H1 (cell line): ENCODE results near the gene HELZ2. TPM values are rescaled to one million over a fixed set of nuclear protein-coding genes. Genes with fewer than 3 reads are reported as not detected.

Experiments used
- ASH2L ChIP-seq: fragments of 200-600, 300-600 bp; sonication (generic); IDR thresholded peaks from one replicate; pipeline ENCODE4 v1.7.1; 2017; ENCODE audit warnings: low read length
- BACH1 ChIP-seq: IDR thresholded peaks from 2 replicates; pipeline ENCODE4 v1.6.1; 2012; ENCODE audit warnings: low read length, improper control_type of control experiment
- CBX5 ChIP-seq: fragments of 300-800, 300-1000 bp; sonication (generic); IDR thresholded peaks from 2 replicates; pipeline ENCODE4 v1.7.1; 2016; ENCODE audit warnings: antibody characterized with exemption, low read length, low read depth
- CBX8 ChIP-seq: fragments of 300-800, 300-1000 bp; sonication (generic); IDR thresholded peaks from 2 replicates; pipeline ENCODE4 v1.7.1; 2016; ENCODE audit warnings: low read depth, low read length, borderline replicate concordance
- CREB1 ChIP-seq: IDR thresholded peaks from 2 replicates; pipeline ENCODE4 v1.6.1; 2012; ENCODE audit warnings: inconsistent platforms
- EZH2 ChIP-seq: fragments of 200-600 bp; sonication (generic); IDR thresholded peaks from 2 replicates; pipeline ENCODE4 v1.7.1; 2012; ENCODE audit warnings: low read depth, mild to moderate bottlenecking, moderate library complexity, low read length, inconsistent platforms; ENCODE audit not compliant: severe bottlenecking
- MAFK ChIP-seq: IDR thresholded peaks from 2 replicates; pipeline ENCODE4 v1.6.1; 2012; ENCODE audit warnings: low read depth, mild to moderate bottlenecking, improper control_type of control experiment, low read length
- NRF1 ChIP-seq: IDR thresholded peaks from 2 replicates; pipeline ENCODE4 v1.6.1; 2011; ENCODE audit warnings: mild to moderate bottlenecking, low read depth, low read length, improper control_type of control experiment
- SIRT6 ChIP-seq: IDR thresholded peaks from one replicate; pipeline ENCODE4 v1.7.1; 2012; ENCODE audit warnings: low read length, inconsistent platforms
- SP1 ChIP-seq: IDR thresholded peaks from 2 replicates; pipeline ENCODE4 v1.6.1; 2011; ENCODE audit warnings: low read depth, low read length
- polyA plus RNA-seq, 7 experiments: library from polyadenylated mRNA; depleted of rRNA in 3 of 7; stranded (reverse) in 5 of 7; unstranded in 2 of 7; fragments of >200 nt in 5 of 7; fragments of 200-250 nt in 2 of 7; gene quantifications; 1 replicate in 5 of 7; 2 replicates in 1 of 7; 4 replicates in 1 of 7; pipeline versions ENCODE4 v1.2.1 to v1.2.3, GENCODE V29; 2011 to 2013; ENCODE audit warnings: missing spikeins in 2 of 7, mixed read lengths in 2 of 7
- total RNA-seq: library from RNA; stranded (reverse); fragmentation: NEBNext Ultra II Directional; extraction: Animal tissue kit (Norgen Biotek cat#: 25700); gene quantifications from 2 replicates; pipeline ENCODE4 v1.2.1, GENCODE V29; 2021
- TF ChIP-seq, protein P1 (sequence below): fragments of 300-600 bp; sonication (generic); IDR thresholded peaks from 2 replicates; pipeline ENCODE4 v1.7.1; 2012; ENCODE audit warnings: low read length, moderate library complexity, mild to moderate bottlenecking, inconsistent platforms; ENCODE audit not compliant: insufficient replicate concordance

Gene HELZ2
- total and polyA plus RNA-seq, 2 of the 8 experiments (the other 6 are each of a cell fraction or from before 2014, with no cell fraction given) = 7.9 to 17.5 TPM

- TF ChIP-seq, protein P1, sequence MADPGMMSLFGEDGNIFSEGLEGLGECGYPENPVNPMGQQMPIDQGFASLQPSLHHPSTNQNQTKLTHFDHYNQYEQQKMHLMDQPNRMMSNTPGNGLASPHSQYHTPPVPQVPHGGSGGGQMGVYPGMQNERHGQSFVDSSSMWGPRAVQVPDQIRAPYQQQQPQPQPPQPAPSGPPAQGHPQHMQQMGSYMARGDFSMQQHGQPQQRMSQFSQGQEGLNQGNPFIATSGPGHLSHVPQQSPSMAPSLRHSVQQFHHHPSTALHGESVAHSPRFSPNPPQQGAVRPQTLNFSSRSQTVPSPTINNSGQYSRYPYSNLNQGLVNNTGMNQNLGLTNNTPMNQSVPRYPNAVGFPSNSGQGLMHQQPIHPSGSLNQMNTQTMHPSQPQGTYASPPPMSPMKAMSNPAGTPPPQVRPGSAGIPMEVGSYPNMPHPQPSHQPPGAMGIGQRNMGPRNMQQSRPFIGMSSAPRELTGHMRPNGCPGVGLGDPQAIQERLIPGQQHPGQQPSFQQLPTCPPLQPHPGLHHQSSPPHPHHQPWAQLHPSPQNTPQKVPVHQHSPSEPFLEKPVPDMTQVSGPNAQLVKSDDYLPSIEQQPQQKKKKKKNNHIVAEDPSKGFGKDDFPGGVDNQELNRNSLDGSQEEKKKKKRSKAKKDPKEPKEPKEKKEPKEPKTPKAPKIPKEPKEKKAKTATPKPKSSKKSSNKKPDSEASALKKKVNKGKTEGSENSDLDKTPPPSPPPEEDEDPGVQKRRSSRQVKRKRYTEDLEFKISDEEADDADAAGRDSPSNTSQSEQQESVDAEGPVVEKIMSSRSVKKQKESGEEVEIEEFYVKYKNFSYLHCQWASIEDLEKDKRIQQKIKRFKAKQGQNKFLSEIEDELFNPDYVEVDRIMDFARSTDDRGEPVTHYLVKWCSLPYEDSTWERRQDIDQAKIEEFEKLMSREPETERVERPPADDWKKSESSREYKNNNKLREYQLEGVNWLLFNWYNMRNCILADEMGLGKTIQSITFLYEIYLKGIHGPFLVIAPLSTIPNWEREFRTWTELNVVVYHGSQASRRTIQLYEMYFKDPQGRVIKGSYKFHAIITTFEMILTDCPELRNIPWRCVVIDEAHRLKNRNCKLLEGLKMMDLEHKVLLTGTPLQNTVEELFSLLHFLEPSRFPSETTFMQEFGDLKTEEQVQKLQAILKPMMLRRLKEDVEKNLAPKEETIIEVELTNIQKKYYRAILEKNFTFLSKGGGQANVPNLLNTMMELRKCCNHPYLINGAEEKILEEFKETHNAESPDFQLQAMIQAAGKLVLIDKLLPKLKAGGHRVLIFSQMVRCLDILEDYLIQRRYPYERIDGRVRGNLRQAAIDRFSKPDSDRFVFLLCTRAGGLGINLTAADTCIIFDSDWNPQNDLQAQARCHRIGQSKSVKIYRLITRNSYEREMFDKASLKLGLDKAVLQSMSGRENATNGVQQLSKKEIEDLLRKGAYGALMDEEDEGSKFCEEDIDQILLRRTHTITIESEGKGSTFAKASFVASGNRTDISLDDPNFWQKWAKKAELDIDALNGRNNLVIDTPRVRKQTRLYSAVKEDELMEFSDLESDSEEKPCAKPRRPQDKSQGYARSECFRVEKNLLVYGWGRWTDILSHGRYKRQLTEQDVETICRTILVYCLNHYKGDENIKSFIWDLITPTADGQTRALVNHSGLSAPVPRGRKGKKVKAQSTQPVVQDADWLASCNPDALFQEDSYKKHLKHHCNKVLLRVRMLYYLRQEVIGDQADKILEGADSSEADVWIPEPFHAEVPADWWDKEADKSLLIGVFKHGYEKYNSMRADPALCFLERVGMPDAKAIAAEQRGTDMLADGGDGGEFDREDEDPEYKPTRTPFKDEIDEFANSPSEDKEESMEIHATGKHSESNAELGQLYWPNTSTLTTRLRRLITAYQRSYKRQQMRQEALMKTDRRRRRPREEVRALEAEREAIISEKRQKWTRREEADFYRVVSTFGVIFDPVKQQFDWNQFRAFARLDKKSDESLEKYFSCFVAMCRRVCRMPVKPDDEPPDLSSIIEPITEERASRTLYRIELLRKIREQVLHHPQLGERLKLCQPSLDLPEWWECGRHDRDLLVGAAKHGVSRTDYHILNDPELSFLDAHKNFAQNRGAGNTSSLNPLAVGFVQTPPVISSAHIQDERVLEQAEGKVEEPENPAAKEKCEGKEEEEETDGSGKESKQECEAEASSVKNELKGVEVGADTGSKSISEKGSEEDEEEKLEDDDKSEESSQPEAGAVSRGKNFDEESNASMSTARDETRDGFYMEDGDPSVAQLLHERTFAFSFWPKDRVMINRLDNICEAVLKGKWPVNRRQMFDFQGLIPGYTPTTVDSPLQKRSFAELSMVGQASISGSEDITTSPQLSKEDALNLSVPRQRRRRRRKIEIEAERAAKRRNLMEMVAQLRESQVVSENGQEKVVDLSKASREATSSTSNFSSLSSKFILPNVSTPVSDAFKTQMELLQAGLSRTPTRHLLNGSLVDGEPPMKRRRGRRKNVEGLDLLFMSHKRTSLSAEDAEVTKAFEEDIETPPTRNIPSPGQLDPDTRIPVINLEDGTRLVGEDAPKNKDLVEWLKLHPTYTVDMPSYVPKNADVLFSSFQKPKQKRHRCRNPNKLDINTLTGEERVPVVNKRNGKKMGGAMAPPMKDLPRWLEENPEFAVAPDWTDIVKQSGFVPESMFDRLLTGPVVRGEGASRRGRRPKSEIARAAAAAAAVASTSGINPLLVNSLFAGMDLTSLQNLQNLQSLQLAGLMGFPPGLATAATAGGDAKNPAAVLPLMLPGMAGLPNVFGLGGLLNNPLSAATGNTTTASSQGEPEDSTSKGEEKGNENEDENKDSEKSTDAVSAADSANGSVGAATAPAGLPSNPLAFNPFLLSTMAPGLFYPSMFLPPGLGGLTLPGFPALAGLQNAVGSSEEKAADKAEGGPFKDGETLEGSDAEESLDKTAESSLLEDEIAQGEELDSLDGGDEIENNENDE = no peak
- TF ChIP-seq CBX8 (no peak), SIRT6 (no peak), EZH2 (no peak), CBX5 (no peak), BACH1 (no peak), SP1 (no peak), ASH2L (no peak), MAFK (no peak), CREB1 (no peak), NRF1 (no peak)
Measured at GRCh38 chr20:63598479-63599395, 24.7 kb upstream of the HELZ2 start (continued).
